Left forelimb (tissue), 1 donor: ENCODE measurements around the gene CAPN13.

Experiments used
- DNase-seq: peaks from one replicate; pipeline ENCODE4 v3.0.0-alpha.2; 2018; ENCODE audit warnings: low spot score

CAPN13 gene

GRCh38 chr2:30807249-30807648 is at the start of gene CAPN13:
TSS of gene CAPN13 (minus strand) at chr2:30807446. CDS start at chr2:30787325, 20,121 bp downstream.
- no peak for DNase-seq

GRCh38 chr2:30847841-30848240 is 40.6 kb upstream of the CAPN13 start:
- no peak for DNase-seq

GRCh38 chr2:30847329-30847728 is 40.1 kb upstream of the CAPN13 start:
- no peak for DNase-seq

- no peak for DNase-seq
These were observed 21.3 kb upstream of the CAPN13 start for GRCh38 chr2:30828586-30828985.

- DNase-seq = no peak
These were observed 19.7 kb upstream of the CAPN13 start for GRCh38 chr2:30826916-30827315.

- DNase-seq = no peak
These were observed 19.2 kb upstream of the CAPN13 start for GRCh38 chr2:30826481-30826880.

GRCh38 chr2:30823452-30823851 is 16.2 kb upstream of the CAPN13 start:
- DNase-seq = no peak

GRCh38 chr2:30821960-30822359 is 14.7 kb upstream of the CAPN13 start:
- no peak for DNase-seq

- DNase-seq = no peak
These were observed 13.3 kb upstream of the CAPN13 start for GRCh38 chr2:30820381-30821055.

- no peak for DNase-seq
These were observed 2.7 kb upstream of the CAPN13 start for GRCh38 chr2:30809938-30810337.

- no peak for DNase-seq
These were observed 1.4 kb upstream of the CAPN13 start for GRCh38 chr2:30808695-30809094.

GRCh38 chr2:30803281-30803680 is 4.0 kb downstream of the CAPN13 start:
- no peak for DNase-seq

- DNase-seq = no peak
These were observed 4.6 kb downstream of the CAPN13 start for GRCh38 chr2:30802611-30803010.

- DNase-seq = no peak
These were observed 5.3 kb downstream of the CAPN13 start for GRCh38 chr2:30801821-30802455.

GRCh38 chr2:30800159-30800558 is 7.1 kb downstream of the CAPN13 start:
- DNase-seq = no peak

GRCh38 chr2:30799366-30799765 is 7.9 kb downstream of the CAPN13 start:
- no peak for DNase-seq

- no peak for DNase-seq
These were observed 8.7 kb downstream of the CAPN13 start for GRCh38 chr2:30798536-30798991.

GRCh38 chr2:30797381-30798015 is 9.7 kb downstream of the CAPN13 start:
- no peak for DNase-seq

GRCh38 chr2:30796699-30797098 is 10.5 kb downstream of the CAPN13 start:
- no peak for DNase-seq

GRCh38 chr2:30792521-30792920 is 14.7 kb downstream of the CAPN13 start:
- no peak for DNase-seq

- no peak for DNase-seq
These were observed 16.4 kb downstream of the CAPN13 start for GRCh38 chr2:30790879-30791278.

GRCh38 chr2:30789670-30790210 is 17.5 kb downstream of the CAPN13 start:
- no peak for DNase-seq
